ENCODE measurements around the gene PAQR9. TPM values are rescaled to one million over a fixed set of nuclear protein-coding genes. Genes with fewer than 3 reads are reported as not detected.

Gene PAQR9
- total RNA-seq, 1 donor from 2014 or later = 15.3 TPM

- Histone ChIP-seq H3K27me3 (ENCODE audit: low read depth) (no peaks in the 10 kb centered on the region), H3K9me3 (replicated peaks) (no peaks in the 10 kb centered on the region), H3K4me1 (peaks cover 82% of the 10 kb centered on the region), H3K4me3 (peak overlapping the region; percentile 97), H3K36me3 (no peaks in the 10 kb centered on the region), H3K27ac (replicated peaks) (peak overlapping the region; percentile 93)
- TF ChIP-seq, protein P1, sequence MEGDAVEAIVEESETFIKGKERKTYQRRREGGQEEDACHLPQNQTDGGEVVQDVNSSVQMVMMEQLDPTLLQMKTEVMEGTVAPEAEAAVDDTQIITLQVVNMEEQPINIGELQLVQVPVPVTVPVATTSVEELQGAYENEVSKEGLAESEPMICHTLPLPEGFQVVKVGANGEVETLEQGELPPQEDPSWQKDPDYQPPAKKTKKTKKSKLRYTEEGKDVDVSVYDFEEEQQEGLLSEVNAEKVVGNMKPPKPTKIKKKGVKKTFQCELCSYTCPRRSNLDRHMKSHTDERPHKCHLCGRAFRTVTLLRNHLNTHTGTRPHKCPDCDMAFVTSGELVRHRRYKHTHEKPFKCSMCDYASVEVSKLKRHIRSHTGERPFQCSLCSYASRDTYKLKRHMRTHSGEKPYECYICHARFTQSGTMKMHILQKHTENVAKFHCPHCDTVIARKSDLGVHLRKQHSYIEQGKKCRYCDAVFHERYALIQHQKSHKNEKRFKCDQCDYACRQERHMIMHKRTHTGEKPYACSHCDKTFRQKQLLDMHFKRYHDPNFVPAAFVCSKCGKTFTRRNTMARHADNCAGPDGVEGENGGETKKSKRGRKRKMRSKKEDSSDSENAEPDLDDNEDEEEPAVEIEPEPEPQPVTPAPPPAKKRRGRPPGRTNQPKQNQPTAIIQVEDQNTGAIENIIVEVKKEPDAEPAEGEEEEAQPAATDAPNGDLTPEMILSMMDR (IDR thresholded peaks at IDR 0.05; ENCODE audit: borderline replicate concordance) = no peak
- intact Hi-C loops (cut with micrococcal nuclease) = no loop called here
- no peak for DNase-seq
Measured at GRCh38 chr3:143002083-143002712, 38.7 kb upstream of the PAQR9 start.

- Histone ChIP-seq H3K27me3 (ENCODE audit: low read depth) (no peaks in the 10 kb centered on the region), H3K9me3 (replicated peaks) (no peaks in the 10 kb centered on the region), H3K4me3 (peak within 1 kb of the TSS; percentile 97), H3K4me1 (peaks cover 80% of the 10 kb centered on the region), H3K27ac (replicated peaks) (peak within 1 kb of the TSS; percentile 93), H3K36me3 (no peaks in the 10 kb centered on the region)
- TF ChIP-seq, protein P1 (IDR thresholded peaks at IDR 0.05; ENCODE audit: borderline replicate concordance) = peak; percentile 16
- intact Hi-C loops (cut with micrococcal nuclease) = no loop called here
- peak; percentile 96 for DNase-seq
Measured at GRCh38 chr3:143001369-143002082, 38.1 kb upstream of the PAQR9 start, which contains the start of gene U2SURP. Gene U2SURP, plus strand, starts transcription at chr3:143001570. Its CDS starts 59 bp downstream, at chr3:143001629.

GRCh38 chr3:143001034-143001368, 37.5 kb upstream of the PAQR9 start:
- H3K27me3 ChIP-seq (ENCODE audit: low read depth) = no peaks in the 10 kb centered on the region
- DNase-seq = peak; percentile 63
- no peaks in the 10 kb centered on the region for H3K36me3 ChIP-seq
- H3K9me3 ChIP-seq (replicated peaks) = no peaks in the 10 kb centered on the region
- H3K4me1 ChIP-seq = peaks cover 75% of the 10 kb centered on the region
- H3K4me3 ChIP-seq = peak overlapping the region; percentile 97
- TF ChIP-seq, protein P1 (IDR thresholded peaks at IDR 0.05; ENCODE audit: borderline replicate concordance) = no peak
- H3K27ac ChIP-seq (replicated peaks) = peak overlapping the region; percentile 93
- intact Hi-C loops (cut with micrococcal nuclease) = no loop called here

- Histone ChIP-seq H3K27ac (replicated peaks) (peak overlapping the region; percentile 93), H3K27me3 (ENCODE audit: low read depth) (no peaks in the 10 kb centered on the region), H3K4me1 (peaks cover 70% of the 10 kb centered on the region), H3K9me3 (replicated peaks) (no peaks in the 10 kb centered on the region), H3K36me3 (no peaks in the 10 kb centered on the region), H3K4me3 (peak overlapping the region; percentile 97)
- no peak for DNase-seq
- intact Hi-C loops (cut with micrococcal nuclease) = no loop called here
- TF ChIP-seq, protein P1 (IDR thresholded peaks at IDR 0.05; ENCODE audit: borderline replicate concordance) = no peak
Measured at GRCh38 chr3:143000528-143000927, 37.1 kb upstream of the PAQR9 start.

- Histone ChIP-seq H3K4me3 (peak overlapping the region; percentile 97), H3K9me3 (replicated peaks) (no peaks in the 10 kb centered on the region), H3K36me3 (no peaks in the 10 kb centered on the region), H3K4me1 (peaks cover 63% of the 10 kb centered on the region), H3K27ac (replicated peaks) (peak overlapping the region; percentile 93), H3K27me3 (ENCODE audit: low read depth) (no peaks in the 10 kb centered on the region)
- TF ChIP-seq, protein P1 (IDR thresholded peaks at IDR 0.05; ENCODE audit: borderline replicate concordance) = no peak
- DNase-seq = no peak
- intact Hi-C loops (cut with micrococcal nuclease) = no loop called here
Measured at GRCh38 chr3:142999881-143000280, 36.4 kb upstream of the PAQR9 start.
